ENCODE measurements around the gene ZDHHC11B. TPM values are rescaled to one million over a fixed set of nuclear protein-coding genes. Genes with fewer than 3 reads are reported as not detected.
"Not testable (repeated sequence)": the region's sequence is repeated elsewhere in the genome, so short reads cannot be mapped to it uniquely, and the experiment has no call there.

The ZDHHC11B gene
- total RNA-seq, 1 donor from 2014 or later: 20.0 TPM

- ATAC-seq; DNase-seq; intact Hi-C loops (cut with micrococcal nuclease): not testable (repeated sequence)
Observed at GRCh38 chr5:682651-683358, 101.7 kb downstream of the ZDHHC11B start.

GRCh38 chr5:682216-682615 is 102.3 kb downstream of the ZDHHC11B start:
- not testable (repeated sequence) for DNase-seq, ATAC-seq

GRCh38 chr5:681317-682191 is 103.0 kb downstream of the ZDHHC11B start:
- ATAC-seq; DNase-seq; intact Hi-C loops (cut with micrococcal nuclease): not testable (repeated sequence)

More at GRCh38 chr5:682216-682615, 102.3 kb downstream of the ZDHHC11B start:
- intact Hi-C loops (cut with micrococcal nuclease): not testable (repeated sequence)

DNA sequence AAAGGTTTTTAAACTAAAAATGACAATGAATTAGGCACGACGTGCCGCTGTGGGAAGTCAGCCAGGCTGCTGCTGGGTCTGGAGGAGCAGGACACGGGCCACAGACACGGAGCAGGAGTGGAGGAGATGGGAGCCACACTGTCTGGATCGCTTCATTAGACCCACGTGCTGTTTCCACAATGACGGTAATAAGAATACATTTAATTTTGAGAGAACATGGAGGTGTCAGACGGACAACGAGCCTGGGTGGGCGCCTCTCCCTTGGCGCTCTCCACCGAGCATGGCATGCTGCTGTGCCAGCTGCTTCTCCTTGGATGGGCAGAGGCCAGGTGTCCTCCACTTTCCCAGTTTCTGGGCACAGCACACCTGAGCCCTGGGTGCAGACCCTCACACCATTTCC is 103.7 kb downstream of the ZDHHC11B start:
- DNase-seq; ATAC-seq; intact Hi-C loops (cut with micrococcal nuclease): not testable (repeated sequence)

GRCh38 chr5:680118-680795 is 104.3 kb downstream of the ZDHHC11B start:
- intact Hi-C loops (cut with micrococcal nuclease); ATAC-seq; DNase-seq: not testable (repeated sequence)

DNA sequence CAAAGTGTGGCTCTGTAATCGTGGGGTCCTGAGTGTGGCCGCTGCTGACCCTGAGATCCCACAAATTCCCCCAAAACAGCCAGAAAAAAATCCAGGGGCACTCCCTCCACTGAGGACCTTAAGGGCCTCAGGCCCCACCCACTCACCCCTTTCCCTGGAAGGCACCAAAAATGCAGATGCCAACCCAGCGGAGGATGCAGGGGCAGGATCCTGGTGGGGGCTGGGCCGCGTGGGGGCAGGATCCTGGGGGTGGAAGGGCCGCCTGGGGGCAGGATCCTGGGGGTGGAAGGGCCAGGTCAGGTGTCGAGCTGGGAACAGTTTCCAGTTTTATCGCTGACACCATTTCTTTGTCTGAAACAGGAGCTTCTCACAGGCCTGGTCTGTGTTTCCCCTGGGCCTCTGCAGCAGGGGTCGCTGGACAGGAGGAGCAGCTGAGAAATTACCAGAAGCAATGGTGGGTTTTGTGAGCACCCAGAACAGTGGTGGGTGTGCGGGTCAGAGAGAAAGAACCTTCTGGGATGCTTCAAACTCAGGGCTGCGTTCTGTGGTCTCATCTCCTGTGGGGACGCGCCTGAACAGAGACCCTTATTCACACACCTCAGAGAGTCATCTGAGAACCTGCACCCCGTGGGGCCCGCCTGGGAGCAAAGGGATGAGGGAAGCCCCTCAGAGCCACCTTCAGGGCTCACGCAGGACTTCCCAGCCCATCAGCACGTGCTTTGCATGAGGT is 105.2 kb downstream of the ZDHHC11B start:
- ATAC-seq; DNase-seq; intact Hi-C loops (cut with micrococcal nuclease): not testable (repeated sequence)

DNA sequence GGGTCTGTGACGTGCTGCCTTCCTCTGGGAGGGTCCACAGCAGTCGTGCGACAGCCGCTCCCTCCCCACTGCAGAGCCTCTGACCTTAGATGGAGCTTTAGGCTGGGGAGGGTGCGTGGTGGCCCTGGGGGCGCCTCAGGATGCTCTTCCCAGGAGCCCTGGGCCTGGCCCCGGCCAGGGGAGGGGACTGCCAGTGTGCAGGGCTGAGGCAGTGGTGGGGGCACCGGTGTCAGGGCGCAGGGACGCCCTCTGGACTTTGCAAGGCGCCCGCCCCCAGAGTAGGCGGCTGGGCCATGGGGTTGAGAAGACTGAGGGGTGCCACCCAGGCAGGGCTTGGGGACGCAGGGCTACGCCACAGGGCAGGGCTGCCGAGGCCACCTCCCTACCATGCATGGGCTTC is 106.0 kb downstream of the ZDHHC11B start:
- not testable (repeated sequence) for ATAC-seq

DNA sequence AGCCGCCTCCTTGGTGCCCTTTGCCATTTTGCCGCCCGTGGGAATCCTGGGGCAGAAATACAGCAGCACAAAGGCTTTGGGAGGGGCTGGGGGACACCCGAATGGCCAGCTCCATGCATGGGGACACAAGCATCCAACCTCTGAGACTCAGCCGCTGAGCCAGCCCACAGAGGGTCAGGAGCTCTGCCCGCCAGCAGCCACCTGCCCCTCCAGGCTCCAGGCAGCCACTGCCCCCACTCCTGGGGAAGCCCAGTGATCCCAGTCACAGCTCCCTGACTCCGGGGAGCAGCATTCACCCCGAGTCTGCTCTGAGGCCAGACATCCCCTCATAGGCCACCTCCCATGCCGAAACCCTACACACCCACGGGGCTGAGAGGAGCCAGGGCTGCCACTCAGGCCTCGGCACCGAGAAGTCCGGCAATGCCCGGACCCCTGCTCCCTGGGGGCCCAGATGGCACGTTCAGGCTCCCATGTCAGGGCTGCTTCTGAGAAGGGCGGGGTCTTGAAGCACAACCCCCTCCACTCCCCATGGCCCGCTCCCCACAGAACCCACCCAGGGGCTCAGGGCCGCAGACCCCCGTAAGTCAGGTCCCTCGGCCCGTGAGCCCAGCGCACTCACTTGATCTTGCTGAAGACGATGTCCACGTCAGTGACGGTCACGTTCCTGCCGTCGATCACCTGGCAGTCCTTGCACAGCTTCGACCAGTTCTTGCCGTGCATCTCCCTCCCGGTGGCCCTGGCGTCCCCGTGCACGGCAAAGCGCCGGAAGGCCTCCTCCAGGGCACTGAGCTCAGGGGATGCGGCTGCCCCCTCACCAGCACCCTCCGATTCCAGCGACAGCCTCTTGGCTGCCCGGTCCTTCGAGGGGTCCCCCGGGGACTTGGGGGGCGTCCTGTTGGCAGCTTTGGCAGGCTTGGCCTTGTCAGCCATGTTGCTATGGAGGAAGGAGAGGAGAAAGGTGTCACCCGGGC is 107.1 kb downstream of the ZDHHC11B start:
- ATAC-seq (no peak), DNase-seq (no peak)
- intact Hi-C loops (cut with micrococcal nuclease): no loop called here

More for the DNA sequence above, 106.0 kb downstream of the ZDHHC11B start:
- intact Hi-C loops (cut with micrococcal nuclease); DNase-seq: not testable (repeated sequence)

DNA sequence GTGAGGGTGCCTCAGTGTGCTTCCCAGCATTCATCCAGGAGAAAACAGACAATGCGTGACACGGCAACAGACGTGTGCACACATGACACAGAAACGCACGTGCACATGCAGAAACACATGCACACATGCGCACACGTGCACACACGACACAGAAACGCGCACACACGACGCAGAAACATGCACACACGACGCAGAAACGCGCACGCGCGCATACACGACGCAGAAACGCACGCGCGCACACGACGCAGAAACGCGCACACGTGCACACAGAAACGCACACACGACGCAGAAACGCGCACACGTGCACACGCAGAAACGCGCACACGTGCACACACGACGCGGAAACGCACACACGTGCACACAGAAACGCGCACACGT is 107.8 kb downstream of the ZDHHC11B start:
- intact Hi-C loops (cut with micrococcal nuclease): no loop called here
- ATAC-seq (no peak), DNase-seq (no peak)

DNA sequence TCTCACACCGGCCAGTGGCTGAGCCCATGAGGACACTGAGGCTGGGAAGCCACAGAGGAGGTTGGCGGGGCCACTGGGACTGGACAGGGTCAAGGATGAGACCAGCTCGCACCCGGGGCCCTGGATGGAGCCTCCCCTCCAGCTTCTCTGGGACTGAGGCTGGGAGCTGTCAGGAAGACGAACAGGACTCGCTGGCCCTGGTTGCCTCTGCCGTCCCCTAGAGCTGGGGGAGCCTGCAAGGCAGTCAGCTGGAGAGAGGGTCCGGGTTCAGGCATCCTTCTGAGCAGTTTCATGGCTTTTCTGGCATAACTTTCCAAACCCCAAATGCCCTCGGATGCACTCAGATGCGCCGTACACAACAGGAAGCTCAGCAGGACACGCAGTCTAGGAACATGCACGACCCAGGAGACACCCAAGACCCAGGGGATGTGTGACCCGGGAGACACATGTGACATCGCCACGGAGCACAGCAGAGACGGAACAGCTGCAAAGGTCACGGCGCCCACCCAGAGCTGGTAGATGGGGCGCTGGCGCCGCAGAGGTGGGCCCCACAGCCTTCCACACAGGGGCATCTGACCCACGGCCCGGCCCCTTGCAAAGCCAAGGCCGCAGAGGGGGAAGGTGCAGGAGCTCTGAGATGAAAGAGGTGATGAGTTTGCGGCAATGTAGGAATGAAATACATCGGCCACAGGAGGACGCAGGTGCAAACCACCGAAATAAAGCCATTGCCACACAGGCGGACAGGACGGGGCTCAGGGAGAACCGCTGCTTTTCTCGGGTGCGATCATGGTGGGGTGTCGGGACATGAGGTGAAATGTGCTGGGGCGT is 108.4 kb downstream of the ZDHHC11B start:
- intact Hi-C loops (cut with micrococcal nuclease): no loop called here
- ATAC-seq (no peak), DNase-seq (no peak)

GRCh38 chr5:675111-675870 is 109.2 kb downstream of the ZDHHC11B start:
- DNase-seq: no peak
- no peak for ATAC-seq
- intact Hi-C loops (cut with micrococcal nuclease): no loop called here

GRCh38 chr5:674630-675011 is 109.9 kb downstream of the ZDHHC11B start:
- intact Hi-C loops (cut with micrococcal nuclease): no loop called here
- peak; percentile 14 for ATAC-seq
- DNase-seq: no peak

- DNase-seq: peak; percentile 82
- ATAC-seq: peak; percentile 75
- intact Hi-C loops (cut with micrococcal nuclease): no loop called here
Observed at GRCh38 chr5:673831-674629, 110.5 kb downstream of the ZDHHC11B start.

- peak; percentile 32 for DNase-seq
- intact Hi-C loops (cut with micrococcal nuclease): no loop called here
- ATAC-seq: no peak
Observed at GRCh38 chr5:673161-673830, 111.2 kb downstream of the ZDHHC11B start.
